ENCODE measurements around the gene SLC16A6.

DNA sequence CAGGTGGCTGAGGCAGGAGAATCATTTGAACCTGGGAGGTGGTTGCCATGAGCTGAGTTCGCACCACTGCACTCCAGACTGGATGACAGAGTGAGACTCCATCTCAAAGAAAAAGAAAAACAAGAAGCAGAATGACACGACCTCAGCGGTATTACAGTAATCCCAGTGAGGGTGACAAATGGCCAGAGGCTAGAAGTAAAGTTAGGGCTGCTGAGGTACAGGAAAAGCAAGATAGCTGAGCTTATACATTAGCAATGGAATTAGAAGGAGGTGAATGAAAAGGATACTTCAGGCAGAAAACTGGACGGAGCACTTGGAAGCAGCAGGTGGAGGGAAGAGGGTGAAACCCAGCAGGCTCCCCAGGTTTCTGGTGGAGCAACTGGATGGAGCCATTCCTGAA is 69.1 kb downstream of the SLC16A6 start:
- TF ChIP-seq, protein P1, sequence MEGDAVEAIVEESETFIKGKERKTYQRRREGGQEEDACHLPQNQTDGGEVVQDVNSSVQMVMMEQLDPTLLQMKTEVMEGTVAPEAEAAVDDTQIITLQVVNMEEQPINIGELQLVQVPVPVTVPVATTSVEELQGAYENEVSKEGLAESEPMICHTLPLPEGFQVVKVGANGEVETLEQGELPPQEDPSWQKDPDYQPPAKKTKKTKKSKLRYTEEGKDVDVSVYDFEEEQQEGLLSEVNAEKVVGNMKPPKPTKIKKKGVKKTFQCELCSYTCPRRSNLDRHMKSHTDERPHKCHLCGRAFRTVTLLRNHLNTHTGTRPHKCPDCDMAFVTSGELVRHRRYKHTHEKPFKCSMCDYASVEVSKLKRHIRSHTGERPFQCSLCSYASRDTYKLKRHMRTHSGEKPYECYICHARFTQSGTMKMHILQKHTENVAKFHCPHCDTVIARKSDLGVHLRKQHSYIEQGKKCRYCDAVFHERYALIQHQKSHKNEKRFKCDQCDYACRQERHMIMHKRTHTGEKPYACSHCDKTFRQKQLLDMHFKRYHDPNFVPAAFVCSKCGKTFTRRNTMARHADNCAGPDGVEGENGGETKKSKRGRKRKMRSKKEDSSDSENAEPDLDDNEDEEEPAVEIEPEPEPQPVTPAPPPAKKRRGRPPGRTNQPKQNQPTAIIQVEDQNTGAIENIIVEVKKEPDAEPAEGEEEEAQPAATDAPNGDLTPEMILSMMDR (IDR thresholded peaks at IDR 0.05), result no peak
- TF ChIP-seq POLR2A (IDR thresholded peaks at IDR 0.05), result no peak

Data from adrenal gland (tissue), 5 donors.